ENCODE data around the gene APOBEC3G. TPM values are rescaled to one million over a fixed set of nuclear protein-coding genes. Genes with fewer than 3 reads are reported as not detected.

APOBEC3G gene
- total RNA-seq, 1 experiment from 2014 or later, result 11.3 TPM

DNA sequence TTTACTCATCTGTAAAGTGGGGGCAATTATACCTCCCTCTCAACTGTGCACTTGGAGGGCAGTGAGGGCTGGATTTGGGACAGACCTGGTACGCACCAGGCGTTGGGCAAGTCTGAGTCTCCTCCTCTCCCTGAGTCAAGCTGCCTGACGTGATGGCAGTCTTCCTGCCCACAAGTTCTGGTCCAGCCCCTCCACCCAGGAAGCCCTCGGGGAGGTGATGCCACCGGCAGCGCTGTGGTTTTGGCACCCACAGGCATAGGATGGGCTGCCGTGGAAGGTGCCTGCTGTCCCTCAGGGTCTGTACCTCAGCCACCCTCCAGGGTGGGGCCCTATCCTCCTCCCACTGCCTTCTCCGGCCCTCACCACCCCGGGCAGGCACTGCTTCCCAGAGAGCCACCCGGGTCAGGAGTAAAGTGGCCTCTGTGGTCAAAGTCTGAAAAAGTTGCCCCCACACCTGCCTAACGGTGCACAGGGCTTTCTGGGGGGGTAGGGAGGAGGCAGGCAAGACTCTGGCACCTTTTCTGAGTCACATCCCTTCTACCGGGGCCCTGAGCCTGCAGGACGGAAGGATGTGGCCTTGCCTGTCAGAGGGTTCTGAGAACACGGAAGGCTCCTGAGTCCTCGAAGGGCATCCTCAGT, 13.5 kb downstream of the APOBEC3G start:
- peak; percentile 57 for DNase-seq (ENCODE audit: low read depth)

DNA sequence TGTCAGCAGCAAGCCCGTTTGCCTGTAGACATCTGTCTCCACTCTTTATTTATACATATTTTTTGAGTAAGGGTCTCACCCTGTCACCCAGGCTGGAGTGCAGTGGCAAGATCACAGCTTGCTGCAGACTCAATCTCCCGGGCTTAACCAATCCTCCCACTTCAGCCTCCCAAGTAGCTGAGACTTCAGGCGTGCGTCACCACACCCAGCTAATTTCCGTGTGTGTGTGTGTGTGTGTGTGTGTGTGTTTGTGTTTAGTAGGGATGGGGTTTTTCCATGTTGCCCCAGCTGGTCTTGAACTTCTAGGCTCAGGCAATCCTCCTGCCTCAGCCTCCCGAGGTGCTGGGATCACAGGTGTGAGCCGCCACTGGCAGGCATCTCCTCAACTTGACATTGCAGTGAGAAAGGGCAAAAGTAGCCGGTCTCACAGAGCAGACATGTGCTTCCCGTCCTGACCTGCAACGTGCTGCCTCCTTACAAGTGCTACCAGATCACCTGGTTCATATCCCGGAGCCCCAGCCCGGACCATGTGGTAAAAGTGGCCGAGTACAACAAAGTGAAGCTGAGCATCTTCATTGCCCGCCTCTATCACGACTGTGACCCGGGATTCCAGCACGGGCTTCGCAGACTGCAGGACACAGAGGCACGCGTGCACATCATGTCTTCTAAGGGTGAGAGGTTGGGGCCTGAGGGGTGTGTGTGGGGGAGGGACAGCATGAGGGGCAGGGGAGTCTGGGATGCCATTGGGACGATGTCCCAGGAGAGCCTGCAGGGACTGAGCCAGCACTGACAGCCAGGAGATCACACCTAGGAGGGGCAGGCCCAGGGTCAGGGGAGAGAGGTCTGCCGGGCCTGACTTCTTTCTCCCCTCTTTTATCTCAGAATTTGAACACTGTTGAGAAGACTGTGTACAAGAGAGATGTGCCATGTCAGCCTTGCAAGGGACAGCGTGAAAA, 14.3 kb downstream of the APOBEC3G start:
- no peak for DNase-seq (ENCODE audit: low read depth)

DNA sequence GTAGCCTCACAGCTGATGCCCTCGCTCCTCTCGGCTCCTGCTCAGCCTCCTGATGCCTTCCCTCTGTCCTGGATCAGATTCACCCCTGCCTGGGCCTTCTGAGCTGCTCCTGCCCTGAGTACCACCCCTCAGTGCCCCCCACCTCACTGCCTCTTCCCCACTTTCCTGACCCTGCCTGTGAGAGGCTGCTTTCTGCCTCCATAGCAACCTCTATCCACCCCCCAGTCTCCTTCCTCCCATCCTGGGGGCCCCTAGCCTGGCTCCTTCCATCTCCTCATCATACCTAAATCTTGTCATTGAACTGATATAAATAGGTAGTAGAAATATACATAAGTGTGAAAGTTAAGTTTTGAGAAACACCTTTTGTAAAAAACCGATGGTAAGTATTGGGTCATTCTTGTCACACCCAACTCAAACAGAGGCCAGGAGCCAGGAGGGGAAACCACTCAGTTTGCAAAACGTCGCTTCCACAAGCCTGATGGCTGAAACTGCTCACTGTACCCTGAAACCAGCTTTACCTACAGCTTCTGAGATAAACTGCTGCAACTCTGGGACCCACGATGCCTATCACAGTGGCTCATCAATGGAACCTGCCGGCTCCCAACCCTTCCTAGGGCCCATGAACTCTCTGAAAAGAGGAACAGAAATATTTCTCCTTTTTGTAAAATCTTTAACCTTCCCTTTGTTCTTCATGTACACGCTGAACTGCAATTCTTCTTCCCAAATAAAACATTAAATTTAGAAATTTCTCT, 15.2 kb downstream of the APOBEC3G start:
- DNase-seq (ENCODE audit: low read depth), result no peak

DNA sequence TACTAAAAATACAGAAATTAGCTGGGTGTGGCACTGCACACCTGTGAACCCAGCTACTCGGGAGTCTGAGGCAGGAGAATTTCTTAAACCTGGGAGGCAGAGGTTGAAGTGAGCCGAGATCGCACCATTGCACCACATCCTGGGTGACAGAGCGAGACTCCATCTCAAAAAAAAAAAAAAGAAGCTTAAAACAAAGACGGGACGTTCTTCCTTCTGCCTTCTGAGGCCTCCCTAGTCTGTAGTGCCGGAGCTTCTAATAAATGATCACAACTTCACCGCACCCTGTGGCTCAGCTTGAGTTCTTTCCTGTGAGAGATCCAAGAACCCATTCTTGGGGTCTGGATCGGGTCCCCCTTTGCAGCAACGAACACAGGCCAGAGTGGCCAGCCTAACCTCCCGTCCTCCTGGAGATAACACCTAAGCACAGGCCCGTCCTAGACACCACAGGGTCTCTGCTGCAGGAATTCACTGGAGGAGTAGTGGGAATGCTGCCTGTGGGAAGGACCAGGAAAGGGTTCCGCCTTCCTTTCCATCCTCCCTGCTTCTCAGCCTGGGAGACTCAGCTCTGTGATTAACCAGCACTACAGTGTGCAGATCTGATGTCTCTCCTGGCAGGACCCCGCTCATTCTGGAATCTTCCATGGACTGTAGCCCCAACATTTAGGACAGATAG, 17.8 kb downstream of the APOBEC3G start:
- no peak for DNase-seq (ENCODE audit: low read depth)

DNA sequence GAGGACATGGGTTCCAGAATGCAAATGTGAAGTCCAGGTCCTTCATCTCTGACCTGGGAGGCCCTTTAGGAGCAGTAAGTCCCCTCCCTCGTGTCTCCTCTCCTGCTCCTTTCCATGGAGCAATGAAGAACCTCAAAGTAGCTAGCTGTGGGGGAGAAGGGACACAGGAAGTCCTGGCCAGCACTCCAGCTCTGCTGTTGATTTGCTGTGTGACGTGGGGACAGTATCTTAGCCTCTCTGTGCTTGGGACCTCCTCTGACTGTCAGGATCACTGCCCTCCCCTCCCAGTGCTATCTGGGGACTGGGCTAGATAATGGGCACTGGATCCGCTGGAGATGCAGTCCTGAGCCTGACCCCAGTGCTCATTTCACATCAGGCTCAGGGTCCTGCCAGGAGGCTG, 18.9 kb downstream of the APOBEC3G start:
- DNase-seq (ENCODE audit: low read depth), result no peak

DNA sequence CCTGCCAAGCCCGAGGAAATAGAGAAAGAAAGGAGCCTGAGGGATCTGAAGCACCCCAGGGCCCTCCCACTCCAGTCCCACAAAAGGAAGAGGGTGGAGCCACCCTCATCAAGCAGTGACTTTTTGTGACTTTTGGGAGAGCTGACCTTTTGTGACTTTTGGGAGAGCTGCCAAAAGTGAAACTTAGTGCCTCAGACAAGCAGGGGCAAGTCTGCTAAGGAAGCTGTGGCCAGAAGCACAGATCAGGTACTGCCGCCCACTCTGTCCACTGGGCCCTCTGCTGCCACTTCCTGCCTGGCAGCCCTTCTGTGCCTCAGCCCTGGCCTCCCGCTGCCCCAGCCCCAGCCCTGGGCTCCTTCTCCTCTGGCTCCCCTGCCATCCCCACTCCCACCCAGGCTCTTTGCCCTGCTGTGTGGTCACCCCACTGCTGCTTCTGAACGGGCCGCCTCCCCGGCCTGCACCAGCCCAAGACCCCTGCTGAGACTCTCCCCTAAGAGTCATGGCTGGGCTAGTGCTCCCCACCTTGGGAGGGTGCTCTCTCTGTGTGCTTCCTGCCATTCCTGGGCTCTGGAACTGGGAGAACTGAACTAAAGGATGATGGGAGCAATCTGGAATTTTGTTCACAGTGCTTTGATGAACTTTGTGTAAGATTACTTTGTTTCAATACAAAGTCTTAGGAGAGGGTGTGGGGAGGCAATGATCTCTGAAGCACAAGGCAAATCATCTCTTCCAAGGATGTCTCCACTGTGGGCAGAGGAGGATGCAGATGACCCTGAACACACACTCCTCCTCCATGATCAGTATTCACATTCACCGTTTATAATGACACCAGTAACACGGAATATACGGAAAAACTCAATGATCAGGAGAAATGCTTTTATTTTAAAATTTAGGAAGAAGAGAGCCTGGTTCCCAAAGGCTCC, 20.3 kb downstream of the APOBEC3G start, which contains the start of gene APOBEC3H:
Gene APOBEC3H, plus strand, starts transcription at position 147 of the 923 bp plus-strand sequence. CDS start 3,035 bp downstream, outside the sequence.
- peak; percentile 46 for DNase-seq (ENCODE audit: low read depth)

DNA sequence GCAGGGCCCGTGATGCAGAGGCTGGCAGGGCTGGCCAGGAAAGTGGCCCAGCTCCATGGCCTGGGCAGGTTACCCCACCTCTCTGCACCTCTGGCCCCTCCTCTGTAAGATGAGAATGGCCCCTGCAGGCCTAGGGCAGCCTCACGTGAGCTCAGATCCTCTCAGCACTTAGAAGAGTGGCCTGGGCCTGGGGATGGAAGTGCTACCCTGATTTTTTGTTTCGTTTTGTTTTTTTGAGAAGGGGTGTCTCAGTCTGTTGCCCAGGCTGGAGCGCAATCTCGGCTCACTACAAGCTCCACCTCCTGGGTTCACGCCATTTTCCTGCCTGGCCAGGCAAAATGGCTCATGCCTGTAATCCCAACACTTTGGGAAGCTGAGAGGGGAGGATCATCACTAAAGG, 21.0 kb downstream of the APOBEC3G start:
- no peak for DNase-seq (ENCODE audit: low read depth)

DNA sequence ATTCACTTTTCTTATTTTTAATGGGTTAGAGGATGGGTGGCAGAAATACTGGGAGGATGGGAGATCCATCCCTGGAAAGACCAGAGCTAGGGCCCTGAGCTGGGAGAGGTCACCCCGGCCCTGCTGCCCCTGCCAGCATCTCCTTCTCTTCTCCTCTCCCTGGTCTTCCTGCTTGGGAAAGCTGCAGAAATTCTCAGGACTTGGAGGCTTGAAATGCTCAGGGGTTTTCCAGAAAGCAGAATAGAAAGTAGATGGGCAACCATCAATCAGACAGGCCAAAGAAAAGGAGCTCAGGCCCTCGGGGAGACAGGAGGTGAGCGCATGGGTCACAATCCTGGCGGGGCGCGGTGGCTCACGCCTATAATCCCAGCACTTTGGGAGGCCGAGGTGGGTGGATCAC, 21.5 kb downstream of the APOBEC3G start:
- DNase-seq (ENCODE audit: low read depth), result no peak

DNA sequence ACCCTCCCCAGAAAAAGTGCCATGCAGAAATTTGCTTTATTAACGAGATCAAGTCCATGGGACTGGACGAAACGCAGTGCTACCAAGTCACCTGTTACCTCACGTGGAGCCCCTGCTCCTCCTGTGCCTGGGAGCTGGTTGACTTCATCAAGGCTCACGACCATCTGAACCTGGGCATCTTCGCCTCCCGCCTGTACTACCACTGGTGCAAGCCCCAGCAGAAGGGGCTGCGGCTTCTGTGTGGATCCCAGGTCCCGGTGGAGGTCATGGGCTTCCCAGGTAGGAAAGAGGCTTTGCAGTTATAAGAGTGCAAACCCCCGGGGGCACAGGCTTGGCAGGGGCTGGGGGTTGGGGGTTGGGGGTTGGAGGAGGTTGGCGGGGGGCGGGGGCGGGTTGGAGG, 24.2 kb downstream of the APOBEC3G start:
- DNase-seq (ENCODE audit: low read depth), result no peak

DNA sequence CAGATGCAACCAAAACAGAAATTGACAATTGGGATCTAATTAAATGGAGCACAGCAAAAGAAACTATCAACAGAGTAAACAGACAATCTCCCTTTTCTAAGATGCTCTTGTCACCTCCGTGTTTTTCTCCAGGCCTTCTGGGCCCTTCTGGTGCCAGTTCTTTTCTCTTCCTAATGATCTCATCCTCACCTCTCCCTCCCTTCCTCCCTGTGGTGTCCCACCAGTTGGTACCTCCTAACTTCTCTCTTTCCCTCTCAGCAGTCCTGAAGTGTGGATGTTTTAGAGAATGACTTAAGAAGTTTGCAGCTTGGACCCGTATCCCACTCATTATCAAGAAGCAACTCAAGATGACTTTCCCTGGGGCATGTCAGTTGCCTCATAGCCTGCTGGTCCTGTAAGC, 26.4 kb downstream of the APOBEC3G start:
- DNase-seq (ENCODE audit: low read depth), result no peak

DNA sequence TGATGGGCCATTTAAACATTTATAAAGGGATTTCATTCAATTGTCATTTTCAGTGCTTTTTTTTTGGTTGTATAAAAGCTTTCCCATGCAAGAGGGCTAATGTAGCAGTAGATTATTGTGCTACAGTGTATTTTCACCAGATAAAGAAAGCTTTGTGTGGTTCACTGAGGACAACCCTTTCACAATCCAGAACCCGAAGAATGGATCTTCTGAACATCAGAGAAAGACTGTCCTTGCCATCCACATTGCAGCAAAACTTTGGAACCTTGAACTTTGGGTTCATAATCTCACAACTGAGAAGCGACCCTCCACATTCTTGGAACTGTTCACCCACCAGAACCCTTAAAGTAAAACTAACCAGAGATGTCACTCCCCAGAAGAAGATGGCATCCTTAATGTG, 29.3 kb downstream of the APOBEC3G start:
- DNase-seq (ENCODE audit: low read depth), result no peak

DNA sequence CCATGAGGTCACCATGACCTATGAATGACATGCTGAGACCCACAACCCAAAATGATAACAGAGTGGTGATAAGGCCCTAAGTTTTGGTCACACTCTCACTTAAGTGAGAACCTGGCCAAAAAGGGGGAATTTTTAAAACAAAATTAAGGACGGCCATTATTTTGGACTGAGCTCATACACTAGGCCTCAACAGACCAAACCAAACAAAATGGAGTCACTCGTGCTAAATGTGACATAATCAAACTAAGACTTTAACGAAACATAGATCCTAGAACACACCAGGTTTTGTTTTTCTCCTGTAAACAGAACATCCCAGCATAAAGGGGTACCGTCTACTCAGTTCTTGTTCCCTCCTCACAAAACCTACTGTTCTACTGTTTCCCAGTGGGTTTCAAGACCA, 31.4 kb downstream of the APOBEC3G start:
- no peak for DNase-seq (ENCODE audit: low read depth)

DNA sequence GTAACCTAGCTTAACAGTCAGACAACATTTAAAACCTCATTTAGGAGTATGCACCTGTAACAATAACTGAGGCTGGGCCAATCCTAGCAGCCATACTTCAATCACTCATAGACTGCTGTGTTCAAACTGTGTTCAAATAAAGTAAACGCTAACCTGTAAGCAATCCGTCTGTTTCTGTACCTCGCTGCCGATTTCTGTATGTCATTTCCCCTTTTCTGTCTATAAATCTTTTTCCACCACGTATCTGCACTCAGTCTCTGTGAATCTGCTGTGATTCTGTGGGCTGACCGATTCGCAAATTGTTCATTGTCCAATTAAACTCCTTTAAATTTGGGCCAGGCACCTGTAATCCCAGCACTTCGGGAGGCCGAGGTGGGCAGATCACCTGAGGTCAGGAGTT, 32.3 kb downstream of the APOBEC3G start:
- DNase-seq (ENCODE audit: low read depth), result no peak

DNA sequence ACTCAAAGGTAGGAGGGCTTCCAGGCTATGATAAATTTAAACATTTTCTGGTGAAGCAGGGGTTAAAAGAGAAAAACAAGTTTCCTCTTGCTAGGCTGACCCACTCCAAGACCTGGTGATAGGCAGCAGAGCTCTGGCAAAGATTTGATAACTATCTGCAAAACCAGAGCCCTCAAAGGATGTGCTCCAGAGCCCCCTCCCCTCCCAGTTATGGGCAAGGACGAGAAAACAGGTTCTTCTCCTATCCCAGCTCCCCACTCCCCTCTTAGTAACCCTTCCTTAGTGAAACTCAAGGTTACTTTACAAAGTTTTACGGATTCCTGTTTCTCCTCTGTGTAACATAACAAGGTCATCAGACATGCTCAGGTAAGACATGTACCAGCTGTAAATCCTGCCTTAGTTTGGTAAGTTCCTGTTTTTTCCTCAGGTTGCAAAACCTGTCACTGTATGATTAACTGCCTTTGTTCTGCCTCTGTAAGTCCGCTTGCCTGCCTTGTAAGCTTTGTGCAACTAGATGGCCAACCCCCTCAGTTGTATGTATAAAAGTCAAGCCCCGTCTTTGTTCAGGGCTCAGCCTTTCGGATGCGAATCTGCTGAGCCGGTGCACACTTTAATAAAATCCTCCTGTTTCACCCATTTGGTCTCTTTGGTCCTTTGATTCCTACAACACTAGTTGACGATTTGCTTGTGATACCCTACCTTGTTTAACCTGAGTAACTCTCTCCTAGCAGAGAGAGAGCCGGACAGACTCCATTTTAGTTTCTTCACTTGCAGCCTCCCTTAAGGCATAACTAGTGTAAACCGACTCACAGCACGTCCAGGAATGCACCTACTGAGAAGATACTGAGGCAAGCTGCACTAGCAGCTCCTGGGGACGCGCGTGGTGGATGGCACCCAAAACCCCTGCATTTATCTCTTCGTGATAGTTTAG, 33.8 kb downstream of the APOBEC3G start:
- no peak for DNase-seq (ENCODE audit: low read depth)

DNA sequence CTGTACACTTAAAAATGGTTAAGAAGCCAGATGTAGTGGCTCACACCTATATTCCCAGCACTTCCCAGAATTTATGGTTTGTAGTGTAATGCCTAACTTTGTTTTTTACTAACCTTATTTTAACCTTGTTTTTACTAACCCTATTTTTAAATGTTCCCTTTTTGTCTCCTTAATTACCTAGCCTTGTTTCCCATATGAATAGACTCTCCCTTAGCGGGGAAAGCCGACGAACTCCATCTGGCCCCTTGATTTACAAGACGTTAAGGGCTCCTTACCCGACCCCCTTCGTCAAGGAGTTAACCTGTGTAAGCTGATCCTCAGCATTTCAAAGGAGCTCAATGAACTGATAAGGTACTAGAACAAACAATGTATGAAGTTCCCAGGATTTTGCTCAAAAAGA, 37.0 kb downstream of the APOBEC3G start:
- no peak for DNase-seq (ENCODE audit: low read depth)

DNA sequence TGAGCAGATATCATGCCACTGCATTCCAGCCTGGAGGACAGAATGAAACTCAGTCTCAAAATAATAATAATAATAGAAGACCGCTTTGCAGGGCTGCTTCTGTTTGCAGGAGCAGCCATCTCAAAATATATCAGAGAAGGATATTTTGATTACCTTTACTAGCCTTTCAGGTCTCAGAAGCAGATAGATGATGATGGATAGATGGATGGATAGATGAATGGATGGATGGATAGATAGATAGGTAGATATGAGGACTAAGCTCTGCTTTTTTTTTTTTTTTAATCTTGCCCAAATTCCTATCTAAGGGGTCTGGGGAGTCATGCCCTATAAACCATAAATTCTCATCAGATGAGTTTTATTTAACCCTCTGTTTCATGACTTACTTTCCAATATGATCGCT, 38.5 kb downstream of the APOBEC3G start:
- DNase-seq (ENCODE audit: low read depth), result no peak

DNA sequence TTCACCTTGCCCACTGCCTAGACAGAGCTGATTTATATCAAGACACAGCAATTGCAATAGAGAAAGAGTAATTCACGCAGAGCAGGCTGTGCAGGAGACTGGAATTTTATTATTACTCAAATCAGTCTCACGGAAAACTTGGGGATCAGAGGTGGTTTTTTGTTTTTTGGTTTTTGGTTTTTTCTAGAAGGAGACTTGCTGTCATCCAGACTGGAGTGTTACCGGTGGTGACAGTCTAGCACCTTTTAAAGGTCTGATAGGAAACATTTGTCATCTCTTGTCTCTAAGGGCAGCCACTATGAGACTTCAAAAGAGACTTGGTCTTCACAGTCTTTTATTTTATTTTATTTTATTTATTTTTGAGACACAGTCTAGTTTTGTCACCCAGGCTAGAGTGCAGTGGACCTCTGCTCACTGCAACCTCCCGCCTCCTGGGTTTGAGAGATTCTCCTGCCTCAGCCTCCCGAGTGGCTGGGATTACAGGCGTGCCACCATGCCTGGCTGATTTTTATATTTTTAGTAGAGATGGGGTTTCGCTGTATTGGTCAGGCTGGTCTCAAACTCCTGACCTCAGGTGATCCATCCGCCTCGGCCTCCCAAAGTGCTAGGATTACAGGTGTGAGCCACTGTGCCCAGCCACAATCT, 39.0 kb downstream of the APOBEC3G start:
- no peak for DNase-seq (ENCODE audit: low read depth)

DNA sequence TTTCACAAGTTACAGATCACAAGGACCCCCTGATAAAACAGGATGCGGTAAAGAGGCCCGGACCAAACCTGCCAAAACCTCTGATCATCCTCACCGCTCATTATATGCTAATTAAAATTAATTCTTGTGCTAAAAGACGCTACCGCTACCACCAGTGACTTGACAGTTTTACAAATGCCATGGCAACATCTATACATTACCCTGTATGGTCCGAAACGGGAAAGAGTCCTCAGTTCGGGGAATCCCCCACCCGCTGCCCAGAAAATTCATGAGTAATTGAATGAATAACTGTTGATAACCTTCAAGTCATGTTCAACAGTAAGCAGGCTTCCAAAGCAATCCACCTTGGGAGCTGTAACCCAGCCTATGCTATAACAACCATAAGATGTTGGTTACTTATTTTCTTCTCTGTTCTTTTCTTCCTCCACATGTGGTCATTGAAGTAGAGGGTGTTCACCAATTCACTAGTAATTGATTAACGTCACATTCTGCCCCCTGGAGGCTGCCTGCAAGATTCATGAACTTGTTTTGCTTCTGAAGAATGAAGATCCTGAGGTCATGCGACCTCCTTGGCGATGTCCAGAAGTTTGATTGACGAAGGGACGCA, 40.6 kb downstream of the APOBEC3G start:
- peak; percentile 18 for DNase-seq (ENCODE audit: low read depth)

Data from HT1080 (cell line).